GM10266 (cell line): ENCODE results near the gene IQSEC1.

Experiments
- DNase-seq: peaks from one replicate; pipeline ENCODE4 v3.0.0; 2012; ENCODE audit errors: extremely low spot score
- TF ChIP-seq, protein P1 (sequence below): IDR thresholded peaks from 2 replicates; pipeline ENCODE4 v1.5.1; 2012; ENCODE audit warnings: mild to moderate bottlenecking, low read depth; ENCODE audit not compliant: control insufficient read depth, insufficient read depth; ENCODE audit errors: missing control alignments

The IQSEC1 gene

DNA sequence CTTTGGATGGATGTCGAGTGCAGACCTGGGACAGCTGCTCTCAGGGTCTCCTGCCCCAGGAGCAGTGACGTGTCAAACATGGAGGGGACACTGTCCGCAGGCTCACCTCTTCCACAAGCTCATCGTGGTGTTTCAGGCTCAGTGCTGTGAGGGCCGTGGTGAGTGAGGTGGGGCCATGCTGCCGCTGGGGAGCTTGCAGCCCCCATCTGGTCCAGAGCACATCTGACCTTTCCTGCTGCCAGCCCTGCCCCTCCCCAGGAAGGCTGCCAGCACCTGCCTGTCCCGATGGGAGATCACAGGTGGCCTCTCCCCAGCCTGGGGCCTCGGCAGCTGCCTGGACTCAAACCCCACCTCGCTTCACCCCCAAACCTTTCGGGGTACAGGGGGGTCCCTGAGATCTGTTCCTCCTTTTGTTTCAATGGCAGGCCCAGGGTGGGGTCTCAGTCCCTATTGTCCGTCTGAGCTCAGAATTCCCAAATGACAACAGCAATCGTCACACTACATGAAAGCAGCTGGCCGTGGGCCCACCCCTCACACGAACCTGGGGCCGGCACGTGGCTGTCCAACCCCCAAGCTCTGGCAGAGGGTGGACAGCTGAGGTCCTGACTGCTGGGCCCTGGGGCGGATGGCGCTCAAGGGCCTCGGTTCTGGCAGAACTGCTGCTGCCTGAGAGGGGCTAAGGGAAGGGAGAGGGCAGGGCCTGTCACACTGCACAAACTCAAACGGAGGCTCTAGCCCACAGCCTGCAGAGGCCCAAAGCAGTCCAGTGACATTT is 166.9 kb downstream of the IQSEC1 start:
- TF ChIP-seq, protein P1, sequence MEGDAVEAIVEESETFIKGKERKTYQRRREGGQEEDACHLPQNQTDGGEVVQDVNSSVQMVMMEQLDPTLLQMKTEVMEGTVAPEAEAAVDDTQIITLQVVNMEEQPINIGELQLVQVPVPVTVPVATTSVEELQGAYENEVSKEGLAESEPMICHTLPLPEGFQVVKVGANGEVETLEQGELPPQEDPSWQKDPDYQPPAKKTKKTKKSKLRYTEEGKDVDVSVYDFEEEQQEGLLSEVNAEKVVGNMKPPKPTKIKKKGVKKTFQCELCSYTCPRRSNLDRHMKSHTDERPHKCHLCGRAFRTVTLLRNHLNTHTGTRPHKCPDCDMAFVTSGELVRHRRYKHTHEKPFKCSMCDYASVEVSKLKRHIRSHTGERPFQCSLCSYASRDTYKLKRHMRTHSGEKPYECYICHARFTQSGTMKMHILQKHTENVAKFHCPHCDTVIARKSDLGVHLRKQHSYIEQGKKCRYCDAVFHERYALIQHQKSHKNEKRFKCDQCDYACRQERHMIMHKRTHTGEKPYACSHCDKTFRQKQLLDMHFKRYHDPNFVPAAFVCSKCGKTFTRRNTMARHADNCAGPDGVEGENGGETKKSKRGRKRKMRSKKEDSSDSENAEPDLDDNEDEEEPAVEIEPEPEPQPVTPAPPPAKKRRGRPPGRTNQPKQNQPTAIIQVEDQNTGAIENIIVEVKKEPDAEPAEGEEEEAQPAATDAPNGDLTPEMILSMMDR: no peak
- no peak for DNase-seq

- TF ChIP-seq, protein P1: no peak
- no peak for DNase-seq
Observed at GRCh38 chr3:12905316-12906071, 167.7 kb downstream of the IQSEC1 start.

- TF ChIP-seq, protein P1: no peak
- DNase-seq: no peak
Observed at GRCh38 chr3:12904951-12905315, 168.3 kb downstream of the IQSEC1 start.

DNA sequence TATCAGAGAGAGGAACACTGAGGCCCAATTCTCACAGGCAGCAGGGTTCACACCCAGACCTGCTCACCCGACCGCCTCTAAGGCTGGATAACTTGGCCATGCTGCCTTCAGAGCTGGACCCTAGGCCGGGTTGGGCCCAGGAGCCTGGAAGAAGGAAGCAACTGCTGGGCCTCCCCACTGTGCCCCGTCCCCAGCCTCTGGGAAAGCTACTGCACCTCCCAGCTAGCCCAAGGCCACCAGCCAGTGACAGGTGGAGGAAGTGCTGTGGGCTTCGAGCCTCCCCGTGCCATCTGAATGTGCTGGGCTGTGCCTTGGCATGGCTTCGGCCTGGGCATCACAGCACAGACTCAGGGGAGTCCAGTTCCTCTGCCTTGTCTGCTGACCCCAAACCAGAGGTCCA is 169.3 kb downstream of the IQSEC1 start:
- DNase-seq: no peak
- TF ChIP-seq, protein P1: no peak

GRCh38 chr3:12903000-12903800 is 170.0 kb downstream of the IQSEC1 start:
- DNase-seq: no peak
- TF ChIP-seq, protein P1: no peak

DNA sequence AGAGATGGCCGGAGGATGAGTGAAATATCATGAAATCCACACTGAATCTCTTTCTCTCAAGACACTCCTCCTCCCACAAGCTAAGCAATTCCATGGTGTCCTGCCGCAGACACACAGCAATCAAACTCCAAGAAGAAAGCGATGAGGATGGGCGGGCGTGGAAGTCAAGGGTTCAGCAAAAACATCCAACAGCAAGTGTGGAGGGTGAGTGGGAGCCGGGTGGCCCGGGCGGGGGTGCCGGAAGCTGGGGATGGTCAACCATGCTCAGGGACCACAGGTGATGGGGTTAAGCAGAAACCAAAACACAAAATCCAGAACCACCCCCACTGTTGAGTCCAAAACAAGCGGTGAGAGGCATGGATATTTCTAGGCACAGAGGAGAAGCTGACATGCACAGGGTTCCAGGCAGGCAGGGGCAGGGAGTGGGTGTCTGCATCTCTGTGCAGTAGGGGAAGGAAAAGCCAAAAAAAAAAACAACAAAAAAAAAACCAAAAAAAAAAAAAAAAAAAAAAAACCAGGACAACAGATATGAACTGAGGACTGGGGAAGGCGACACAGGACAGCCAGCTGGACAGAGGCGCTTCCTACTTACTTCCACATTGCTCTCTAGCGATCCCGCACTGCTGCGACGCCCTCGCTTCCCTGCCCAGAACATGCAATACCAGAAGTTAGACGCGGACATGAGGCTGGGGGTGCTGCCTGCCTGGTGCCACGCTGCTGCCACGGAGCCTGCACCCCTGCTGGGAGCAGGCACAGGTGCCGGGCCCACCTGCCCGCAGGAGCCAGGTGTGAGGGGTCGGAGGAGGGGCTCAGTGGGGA is 170.8 kb downstream of the IQSEC1 start:
- TF ChIP-seq, protein P1: no peak
- DNase-seq: no peak
